Measurements from ENCODE around the gene DOC2B. TPM values are rescaled to one million over a fixed set of nuclear protein-coding genes. Genes with fewer than 3 reads are reported as not detected.
"Not testable (repeated sequence)": the region's sequence is repeated elsewhere in the genome, so short reads cannot be mapped to it uniquely, and the experiment has no call there.

The DOC2B gene
- total RNA-seq, 1 donor = 0.10 TPM

DNA sequence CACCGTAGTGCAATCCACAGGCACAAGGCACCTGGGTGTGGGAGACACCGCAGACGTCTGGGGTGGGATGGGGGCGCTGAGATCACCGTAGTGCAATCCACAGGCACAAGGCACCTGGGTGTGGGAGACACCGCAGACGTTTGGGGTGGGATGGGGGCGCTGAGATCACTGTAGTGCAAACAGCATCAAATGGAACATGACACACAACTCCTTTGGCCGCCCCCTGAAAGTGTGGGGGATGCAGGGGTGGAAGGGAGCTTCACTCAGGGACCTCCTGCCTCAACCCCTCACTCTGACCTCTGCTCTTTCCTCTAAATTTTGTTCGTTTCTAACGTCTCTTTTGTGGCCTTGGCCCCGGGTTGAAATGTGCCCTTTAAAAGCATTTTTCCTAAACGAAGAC lies 20.3 kb upstream of the DOC2B start:
- H3K9me3 ChIP-seq (ENCODE audit: low read depth, low read length); H3K4me3 ChIP-seq (ENCODE audit: low read length); H3K27me3 ChIP-seq (ENCODE audit: insufficient read depth, low read length); H3K4me1 ChIP-seq (ENCODE audit: insufficient read depth, low read length): not testable (repeated sequence)

DNA sequence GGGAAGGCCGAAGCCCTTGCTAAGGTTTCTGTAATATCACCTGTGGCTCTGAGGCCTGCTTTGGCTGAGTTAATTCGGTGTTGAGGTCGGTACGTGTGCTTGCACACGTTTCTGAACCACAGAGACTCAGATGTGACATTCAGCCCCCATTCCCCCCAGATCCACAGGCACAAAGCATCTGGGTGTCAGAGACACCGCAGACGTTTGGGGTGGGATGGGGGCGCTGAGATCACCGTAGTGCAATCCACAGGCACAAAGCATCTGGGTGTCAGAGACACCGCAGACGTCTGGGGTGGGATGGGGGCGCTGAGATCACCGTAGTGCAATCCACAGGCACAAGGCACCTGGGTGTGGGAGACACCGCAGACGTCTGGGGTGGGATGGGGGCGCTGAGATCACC lies 19.8 kb upstream of the DOC2B start:
- H3K27me3 ChIP-seq (ENCODE audit: insufficient read depth, low read length); H3K4me1 ChIP-seq (ENCODE audit: insufficient read depth, low read length); H3K9me3 ChIP-seq (ENCODE audit: low read depth, low read length); H3K4me3 ChIP-seq (ENCODE audit: low read length): not testable (repeated sequence)

DNA sequence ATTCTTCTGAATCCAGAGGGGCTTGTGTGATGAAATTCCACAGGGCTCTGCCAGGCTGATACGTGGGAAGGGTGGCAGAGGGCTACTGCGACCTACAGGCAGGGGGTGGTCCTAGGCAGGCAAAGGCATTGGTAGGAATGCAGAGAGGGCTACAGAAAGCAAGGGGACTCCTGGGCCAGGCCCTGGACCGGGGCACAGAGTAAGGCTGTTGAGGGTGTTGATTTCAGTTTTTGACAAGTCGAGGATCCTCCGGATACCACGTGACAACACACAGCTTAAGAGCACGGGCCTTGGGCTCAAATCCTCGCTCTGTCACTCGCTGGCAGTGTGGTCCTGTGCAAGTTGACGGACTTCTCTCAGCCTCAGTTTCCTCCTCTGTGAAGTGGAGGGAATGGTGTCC lies 19.1 kb upstream of the DOC2B start:
- H3K27me3 ChIP-seq (ENCODE audit: insufficient read depth, low read length) = no peaks in the 10 kb centered on the region
- H3K9me3 ChIP-seq (ENCODE audit: low read depth, low read length) = no peaks in the 10 kb centered on the region
- no peaks in the 10 kb centered on the region for H3K4me1 ChIP-seq (ENCODE audit: insufficient read depth, low read length)

DNA sequence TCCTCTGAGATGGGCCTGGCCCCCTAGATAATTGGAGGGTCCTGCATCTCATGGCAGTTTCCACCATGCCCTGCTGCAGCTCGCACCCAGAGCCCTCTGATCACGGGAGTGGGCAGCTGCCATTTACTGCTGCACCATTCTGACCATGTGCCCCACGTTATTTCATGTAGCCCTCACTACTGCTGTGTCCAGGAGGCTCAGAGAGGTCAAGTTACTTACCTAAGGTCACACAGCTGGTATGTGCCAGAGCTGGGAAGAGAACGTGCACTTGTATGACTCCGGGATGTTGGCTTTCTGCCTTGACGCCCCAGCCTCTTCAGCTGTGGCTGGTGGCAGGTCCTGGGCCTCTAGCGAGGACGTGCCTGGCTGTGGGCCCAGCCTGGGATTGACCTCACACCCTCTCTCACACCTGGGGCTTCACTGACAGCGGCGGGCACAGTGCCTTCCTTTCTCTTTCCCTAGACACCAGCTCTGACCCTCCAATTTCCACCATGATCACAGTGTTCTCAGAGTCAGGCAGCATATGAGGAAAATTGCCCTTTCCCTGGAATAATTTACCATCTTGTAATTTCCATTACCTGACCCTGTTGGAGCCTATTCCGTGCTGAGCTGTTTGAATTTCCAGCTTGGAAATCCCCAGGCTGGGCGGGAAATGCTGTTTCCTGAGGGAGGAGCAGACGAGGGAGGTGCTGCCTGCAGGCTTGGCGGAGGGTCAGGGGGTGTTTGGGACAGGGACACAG lies 18.5 kb upstream of the DOC2B start:
- H3K4me3 ChIP-seq (ENCODE audit: low read length) = no peak overlapping the region
- H3K9me3 ChIP-seq (ENCODE audit: low read depth, low read length) = no peaks in the 10 kb centered on the region
- H3K4me1 ChIP-seq (ENCODE audit: insufficient read depth, low read length) = no peaks in the 10 kb centered on the region
- H3K27me3 ChIP-seq (ENCODE audit: insufficient read depth, low read length) = no peaks in the 10 kb centered on the region

More for the DNA sequence above, 19.1 kb upstream of the DOC2B start:
- no peak overlapping the region for H3K4me3 ChIP-seq (ENCODE audit: low read length)

DNA sequence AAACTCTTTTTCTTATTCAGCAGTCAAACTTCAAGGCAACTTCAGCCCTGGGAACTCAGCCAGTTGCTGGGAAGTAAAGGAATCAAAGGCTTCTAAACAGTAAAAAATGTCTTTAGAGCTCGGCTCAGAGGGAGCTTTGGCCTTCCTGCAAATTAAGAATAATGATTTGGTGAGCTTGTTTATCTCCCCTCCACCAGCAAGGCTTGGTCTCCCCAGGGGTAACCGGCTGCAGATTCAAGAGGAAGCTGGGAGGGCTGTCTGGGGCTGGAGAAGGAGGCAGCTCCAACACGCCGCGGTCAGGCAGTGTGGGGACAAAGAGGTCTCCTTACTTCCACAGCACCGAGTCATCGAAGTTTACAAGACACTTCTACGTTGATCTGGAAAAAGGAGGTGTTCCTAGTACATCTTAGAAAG lies 17.7 kb upstream of the DOC2B start:
- Histone ChIP-seq H3K9me3 (ENCODE audit: low read depth, low read length) (no peaks in the 10 kb centered on the region), H3K27me3 (ENCODE audit: insufficient read depth, low read length) (no peaks in the 10 kb centered on the region), H3K4me3 (ENCODE audit: low read length) (no peak overlapping the region), H3K4me1 (ENCODE audit: insufficient read depth, low read length) (no peaks in the 10 kb centered on the region)

DNA sequence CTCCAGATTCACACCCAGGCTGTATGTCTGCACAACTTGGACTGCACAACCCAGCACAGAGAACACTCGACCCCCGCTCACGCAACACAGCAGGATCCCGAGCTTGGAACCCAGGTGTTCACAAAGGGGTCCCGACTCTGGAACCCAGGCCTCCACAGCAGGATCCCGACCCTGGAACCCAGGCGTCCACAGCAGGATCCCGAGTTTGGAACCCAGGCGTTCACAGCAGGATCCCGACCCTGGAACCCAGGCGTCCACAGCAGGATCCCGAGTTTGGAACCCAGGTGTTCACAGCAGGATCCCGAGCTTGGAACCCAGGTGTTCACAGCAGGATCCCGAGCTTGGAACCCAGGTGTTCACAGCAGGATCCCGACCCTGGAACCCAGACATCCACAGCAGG lies 16.8 kb upstream of the DOC2B start:
- not testable (repeated sequence) for H3K9me3 ChIP-seq (ENCODE audit: low read depth, low read length); H3K4me3 ChIP-seq (ENCODE audit: low read length); H3K4me1 ChIP-seq (ENCODE audit: insufficient read depth, low read length); H3K27me3 ChIP-seq (ENCODE audit: insufficient read depth, low read length)

DNA sequence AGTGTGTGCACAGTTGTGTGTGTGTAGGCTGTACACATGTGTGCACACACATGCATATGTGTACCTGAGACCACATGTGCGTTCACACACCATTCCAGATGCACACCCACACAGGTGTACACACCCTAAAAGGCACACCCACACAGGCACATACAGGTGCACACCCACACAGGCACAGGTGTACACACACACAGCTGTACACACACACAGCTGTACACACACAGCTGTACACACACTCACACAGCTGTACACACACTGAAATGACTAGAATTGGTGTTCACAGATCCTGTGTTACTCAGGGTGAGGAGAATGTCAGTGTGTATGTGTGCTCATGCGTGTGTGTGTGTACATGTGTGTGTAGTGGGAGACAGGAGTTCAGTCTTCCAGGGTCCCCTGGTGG lies 15.9 kb upstream of the DOC2B start:
- no peak overlapping the region for H3K4me3 ChIP-seq (ENCODE audit: low read length)
- no peaks in the 10 kb centered on the region for H3K9me3 ChIP-seq (ENCODE audit: low read depth, low read length)
- H3K4me1 ChIP-seq (ENCODE audit: insufficient read depth, low read length) = no peaks in the 10 kb centered on the region
- H3K27me3 ChIP-seq (ENCODE audit: insufficient read depth, low read length) = no peaks in the 10 kb centered on the region

DNA sequence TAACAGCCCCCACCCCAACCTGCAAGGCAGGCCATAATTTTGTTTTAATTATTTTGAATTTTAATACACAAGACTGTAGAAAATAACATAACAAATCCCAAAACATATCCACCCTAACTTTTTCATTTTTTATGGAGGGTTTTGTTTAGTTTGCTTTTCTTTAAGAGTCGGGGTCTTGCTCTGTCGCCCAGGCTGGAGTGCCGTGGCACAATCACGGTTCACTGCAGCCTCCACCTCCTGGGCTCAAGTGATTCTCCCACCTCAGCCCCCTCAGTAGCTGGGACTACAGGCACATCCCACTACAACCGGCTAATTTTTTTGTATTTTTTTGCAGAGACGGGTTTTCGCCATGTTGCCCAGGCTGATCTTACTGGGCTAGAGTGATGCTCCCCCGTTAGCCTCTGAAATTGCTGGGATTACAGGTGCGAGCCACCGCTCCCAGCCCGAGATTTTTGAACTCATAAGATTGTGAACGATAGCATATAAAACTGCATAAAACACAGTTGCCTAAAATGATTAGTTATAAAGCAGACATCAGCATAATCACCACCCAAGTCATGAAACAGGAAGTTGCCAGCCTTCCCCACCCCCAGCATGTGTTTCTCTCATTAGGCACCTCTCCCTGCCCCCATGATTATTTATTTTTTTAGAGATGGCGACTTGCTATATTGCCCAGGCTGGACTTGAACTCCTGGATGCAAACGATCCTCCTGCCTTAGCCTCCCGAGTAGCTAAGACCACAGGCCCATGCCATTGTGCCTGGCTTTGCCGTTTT lies 13.6 kb upstream of the DOC2B start:
- H3K27me3 ChIP-seq (ENCODE audit: insufficient read depth, low read length) = no peaks in the 10 kb centered on the region
- H3K9me3 ChIP-seq (ENCODE audit: low read depth, low read length) = no peaks in the 10 kb centered on the region
- H3K4me1 ChIP-seq (ENCODE audit: insufficient read depth, low read length) = no peaks in the 10 kb centered on the region
- no peak overlapping the region for H3K4me3 ChIP-seq (ENCODE audit: low read length)

DNA sequence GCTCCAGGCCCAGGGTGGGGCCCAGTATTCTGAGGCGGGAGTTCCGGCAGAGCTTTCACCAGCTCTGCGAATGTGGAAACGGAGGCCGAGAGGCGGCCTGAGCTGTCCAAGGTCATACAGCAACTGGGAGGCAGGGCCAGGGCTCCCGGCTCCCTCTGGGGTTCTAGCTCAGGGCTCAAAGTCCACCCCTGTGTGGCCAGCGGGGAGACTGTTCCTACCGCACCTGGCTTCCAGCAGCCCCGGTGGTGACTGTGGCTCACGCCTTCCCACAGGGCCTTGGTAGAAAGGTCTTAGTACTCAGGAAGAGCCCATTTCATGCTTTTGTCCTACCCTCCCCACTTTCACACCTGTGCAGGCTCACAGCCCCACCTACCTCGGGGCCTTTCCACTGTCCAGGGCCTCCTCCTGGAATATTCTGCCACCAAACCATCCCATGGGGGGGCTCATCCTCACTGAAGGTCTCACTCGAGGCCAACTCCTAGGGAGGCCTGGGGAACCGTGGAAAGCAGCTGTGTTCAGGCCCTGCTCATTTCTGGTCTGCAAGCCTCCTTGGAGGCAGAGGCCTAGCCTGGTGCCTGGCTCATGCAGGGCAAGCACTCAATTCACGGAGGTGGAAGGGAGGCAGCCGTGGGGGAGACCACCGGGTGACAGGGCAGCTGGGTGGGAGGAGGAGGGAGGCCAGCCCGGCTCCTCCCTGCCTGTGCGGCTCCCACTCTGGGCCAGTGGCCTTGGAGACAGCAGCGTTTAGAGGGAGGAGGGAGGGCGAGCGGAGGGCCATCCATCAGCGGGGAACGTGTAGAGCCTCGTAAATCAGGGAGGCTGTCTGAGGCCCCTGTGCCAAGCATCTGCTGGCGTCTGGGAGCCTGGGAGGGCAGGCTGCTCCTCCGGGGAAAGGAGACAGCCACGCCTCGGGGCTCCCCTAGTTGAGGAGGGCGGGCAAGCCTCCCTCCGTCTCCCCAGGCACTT lies 12.7 kb upstream of the DOC2B start:
- Histone ChIP-seq H3K27me3 (ENCODE audit: insufficient read depth, low read length) (no peaks in the 10 kb centered on the region), H3K4me1 (ENCODE audit: insufficient read depth, low read length) (no peaks in the 10 kb centered on the region), H3K4me3 (ENCODE audit: low read length) (no peak overlapping the region), H3K9me3 (ENCODE audit: low read depth, low read length) (no peaks in the 10 kb centered on the region)

DNA sequence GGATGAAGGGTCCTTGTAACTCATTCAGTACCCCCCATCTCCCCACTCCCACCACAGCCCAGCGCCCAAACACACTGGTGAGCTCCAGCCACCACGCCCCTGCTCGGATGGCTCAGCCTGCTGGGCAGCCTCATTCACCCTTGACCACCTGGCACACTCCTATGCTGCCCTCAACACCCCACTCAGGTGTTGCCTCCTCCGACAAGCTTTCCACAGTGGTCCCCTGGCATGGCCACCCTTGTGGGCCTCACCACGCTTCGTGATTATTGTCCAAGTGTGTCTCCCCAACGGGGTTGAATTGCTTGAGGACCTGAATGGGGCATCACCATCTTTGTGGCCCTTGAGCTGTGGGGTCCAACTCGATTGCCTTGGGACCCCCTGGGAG lies 12.0 kb upstream of the DOC2B start:
- Histone ChIP-seq H3K27me3 (ENCODE audit: insufficient read depth, low read length) (no peaks in the 10 kb centered on the region), H3K9me3 (ENCODE audit: low read depth, low read length) (no peaks in the 10 kb centered on the region), H3K4me3 (ENCODE audit: low read length) (no peak overlapping the region), H3K4me1 (ENCODE audit: insufficient read depth, low read length) (no peaks in the 10 kb centered on the region)

GRCh38 chr17:192666-193425 lies 11.4 kb upstream of the DOC2B start:
- H3K27me3 ChIP-seq (ENCODE audit: insufficient read depth, low read length) = no peaks in the 10 kb centered on the region
- H3K4me3 ChIP-seq (ENCODE audit: low read length) = no peak overlapping the region
- no peaks in the 10 kb centered on the region for H3K9me3 ChIP-seq (ENCODE audit: low read depth, low read length)
- no peaks in the 10 kb centered on the region for H3K4me1 ChIP-seq (ENCODE audit: insufficient read depth, low read length)

DNA sequence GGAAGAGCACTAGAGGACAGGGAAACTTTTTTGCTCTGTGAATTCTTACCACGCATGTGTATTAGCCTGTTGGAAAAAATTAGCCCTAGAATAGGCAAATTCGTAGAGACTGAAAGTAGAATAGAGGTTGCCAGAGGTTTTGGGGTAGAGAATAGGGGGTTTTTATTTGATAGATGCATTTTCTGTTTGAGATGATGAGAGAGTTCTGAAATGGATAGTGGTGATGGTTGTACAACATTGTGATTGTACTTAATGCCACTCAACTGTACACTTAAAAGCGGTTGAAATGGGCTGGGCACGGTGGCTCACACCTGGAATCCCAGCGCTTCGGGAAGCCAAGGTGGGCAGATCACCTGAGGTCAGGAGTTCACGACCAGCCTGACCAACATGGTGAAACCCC lies 8.0 kb upstream of the DOC2B start:
- Histone ChIP-seq H3K4me1 (ENCODE audit: insufficient read depth, low read length) (no peaks in the 10 kb centered on the region), H3K27me3 (ENCODE audit: insufficient read depth, low read length) (no peaks in the 10 kb centered on the region), H3K4me3 (ENCODE audit: low read length) (no peak overlapping the region), H3K9me3 (ENCODE audit: low read depth, low read length) (no peaks in the 10 kb centered on the region)

GRCh38 chr17:187130-187529 lies 5.7 kb upstream of the DOC2B start:
- Histone ChIP-seq H3K9me3 (ENCODE audit: low read depth, low read length) (no peaks in the 10 kb centered on the region), H3K4me1 (ENCODE audit: insufficient read depth, low read length) (no peaks in the 10 kb centered on the region), H3K27me3 (ENCODE audit: insufficient read depth, low read length) (peaks cover 2% of the 10 kb centered on the region), H3K4me3 (ENCODE audit: low read length) (no peak overlapping the region)

- no peaks in the 10 kb centered on the region for H3K9me3 ChIP-seq (ENCODE audit: low read depth, low read length)
- no peak overlapping the region for H3K4me3 ChIP-seq (ENCODE audit: low read length)
- H3K27me3 ChIP-seq (ENCODE audit: insufficient read depth, low read length) = peaks cover 6% of the 10 kb centered on the region
- peaks cover 3% of the 10 kb centered on the region for H3K4me1 ChIP-seq (ENCODE audit: insufficient read depth, low read length)
These were observed 4.1 kb upstream of the DOC2B start for GRCh38 chr17:185445-186138.

All from mononuclear cell (primary cell).